Pancreas (tissue), 10 donors: Measurements from ENCODE around the gene NSDHL. TPM values are rescaled to one million over a fixed set of nuclear protein-coding genes. Genes with fewer than 3 reads are reported as not detected.

Source experiments
- ATAC-seq, 4 donors: fragments of 200-7000 bp; cut with Tn5 transposase; one replicate each; pipeline versions ENCODE4 v1.8.0 to v1.9.1; 2020; ENCODE audit warnings: mild to moderate bottlenecking in 4 of 4, moderate library complexity in 4 of 4
- DNase-seq, 6 donors: peaks; one replicate each; pipeline ENCODE4 v3.0.0-alpha.2; 2020
- FAIRE-seq: peaks from 2 replicates; lab custom pipeline; 2012; peaks lifted over from hg19 to GRCh38; lab: Jason Lieb, UNC
- H3K27ac ChIP-seq, 4 donors: fragments of 200-600 bp; sonication (generic); 1 replicate in 3 of 4; 2 replicates in 1 of 4; pipeline versions ENCODE4 v1.5.0 to v1.8.0; 2020
- H3K27me3 ChIP-seq, 4 donors: fragments of 200-600 bp; one replicate each; pipeline ENCODE4 v1.8.0; 2021
- H3K36me3 ChIP-seq, 3 donors: fragments of 200-600 bp; sonication (generic) in 1 of 3; one replicate each; pipeline versions ENCODE4 v1.5.0 to v1.8.0; 2020 to 2021
- H3K4me1 ChIP-seq, 3 donors: fragments of 200-600 bp; one replicate each; pipeline ENCODE4 v1.8.0; 2021
- H3K4me3 ChIP-seq, 4 donors: fragments of 200-600 bp; sonication (generic) in 2 of 4; one replicate each; pipeline versions ENCODE4 v1.5.0 to v1.8.0; 2020 to 2021
- H3K9me3 ChIP-seq, 4 donors: fragments of 200-600 bp; one replicate each; pipeline ENCODE4 v1.8.0; 2021
- WGBS, 2 donors: extraction: QIAGEN DNeasy Blood & Tissue Kit; methylation state at CpG; one replicate each; pipeline ENCODE4 v1.1.7; 2013; 5-methylcytosine and 5-hydroxymethylcytosine counted together
- intact Hi-C, 3 donors: fragments of 100-400 bp; cut with DNase I; formaldehyde crosslinking; loops; one replicate each; pipeline versions ENCODE4 v1.11.1 to v1.14.2; 2022
- polyA plus RNA-seq, 2 donors: library from polyadenylated mRNA; stranded (reverse); fragments of 200-250 nt; gene quantifications; one replicate each; pipeline ENCODE4 v1.2.3, GENCODE V29; 2013
- total RNA-seq, 6 donors: library from RNA; stranded (reverse); fragmentation: NEBNext Ultra II Directional in 4 of 6; extraction: Animal tissue kit (Norgen Biotek cat#: 25700) in 4 of 6; gene quantifications; one replicate each; pipeline versions ENCODE4 v1.2.1 to v1.2.4, GENCODE V29; 2021 to 2023
- TF ChIP-seq, protein P1 (sequence below), 4 donors: fragments of 200-600 bp; sonication (generic) in 3 of 4; IDR thresholded peaks; one replicate each; pipeline versions ENCODE4 v1.5.0 to v1.8.0; 2021; ENCODE audit warnings: antibody characterized with exemption in 4 of 4
- donor health status: healthy with polysubstance abuse.
- donor health status: DM: no; HTN: no; CAD: no; lungs with moderate emphysema.
- donor health status: DM: no; HTN: no; CAD: no.
- donor health status: control.
- donor health status: control.
- donor health status: Bipolar disorder and iron deficiency.
- donor health status: DM: yes; HTN: yes; CAD: no.
- donor health status: DM: no; HTN: no; CAD: no.
- donor health status: DM: no; HTN: no; CAD: no.
- donor health status: DM: yes; HTN: yes; CAD: no.

NSDHL gene
- total and polyA plus RNA-seq, 8 donors, result 4.6 to 8.3 (median 6.4) TPM

DNA sequence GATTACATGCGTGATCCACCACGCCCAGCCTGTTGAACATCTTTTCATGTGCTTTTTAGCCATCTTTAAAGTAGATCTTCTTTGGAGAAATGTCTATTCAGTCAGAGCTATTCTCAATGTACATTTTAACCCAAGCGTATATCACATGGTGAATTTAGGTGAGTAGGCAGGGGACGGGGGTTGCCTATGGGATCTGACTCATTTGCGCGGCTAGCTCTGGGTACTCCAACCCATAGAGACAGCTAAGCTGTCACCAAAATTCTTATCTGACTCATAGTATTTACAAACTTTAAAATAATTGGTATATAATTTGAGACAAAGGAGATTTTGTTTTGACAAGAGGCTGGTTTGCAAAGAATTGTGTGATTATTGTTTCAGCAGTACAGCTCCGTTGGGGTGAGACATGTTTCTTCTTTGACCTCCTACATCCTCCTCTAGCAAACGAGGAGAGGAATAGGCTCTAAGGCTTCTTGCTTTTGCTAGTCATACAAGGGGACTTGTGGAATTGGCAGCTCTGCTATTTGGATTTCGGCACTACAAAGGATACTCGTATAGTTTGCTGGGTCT is 12.0 kb downstream of the NSDHL start:
- intact Hi-C loops, result no loop called here
- Histone ChIP-seq H3K36me3 (no peaks in the 10 kb centered on the region), H3K27me3 (no peaks in the 10 kb centered on the region), H3K4me3 (no peak overlapping the region), H3K4me1 (no peaks in the 10 kb centered on the region), H3K27ac (no peak overlapping the region), H3K9me3 (no peaks in the 10 kb centered on the region)
- ATAC-seq (no peak), FAIRE-seq (no peak), DNase-seq (no peak)
- WGBS, 2 donors, result 87 to 95% methylated on average over 10 of the region's 10 CpGs
- TF ChIP-seq, protein P1, sequence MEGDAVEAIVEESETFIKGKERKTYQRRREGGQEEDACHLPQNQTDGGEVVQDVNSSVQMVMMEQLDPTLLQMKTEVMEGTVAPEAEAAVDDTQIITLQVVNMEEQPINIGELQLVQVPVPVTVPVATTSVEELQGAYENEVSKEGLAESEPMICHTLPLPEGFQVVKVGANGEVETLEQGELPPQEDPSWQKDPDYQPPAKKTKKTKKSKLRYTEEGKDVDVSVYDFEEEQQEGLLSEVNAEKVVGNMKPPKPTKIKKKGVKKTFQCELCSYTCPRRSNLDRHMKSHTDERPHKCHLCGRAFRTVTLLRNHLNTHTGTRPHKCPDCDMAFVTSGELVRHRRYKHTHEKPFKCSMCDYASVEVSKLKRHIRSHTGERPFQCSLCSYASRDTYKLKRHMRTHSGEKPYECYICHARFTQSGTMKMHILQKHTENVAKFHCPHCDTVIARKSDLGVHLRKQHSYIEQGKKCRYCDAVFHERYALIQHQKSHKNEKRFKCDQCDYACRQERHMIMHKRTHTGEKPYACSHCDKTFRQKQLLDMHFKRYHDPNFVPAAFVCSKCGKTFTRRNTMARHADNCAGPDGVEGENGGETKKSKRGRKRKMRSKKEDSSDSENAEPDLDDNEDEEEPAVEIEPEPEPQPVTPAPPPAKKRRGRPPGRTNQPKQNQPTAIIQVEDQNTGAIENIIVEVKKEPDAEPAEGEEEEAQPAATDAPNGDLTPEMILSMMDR (IDR thresholded peaks at IDR 0.05), result no peak

DNA sequence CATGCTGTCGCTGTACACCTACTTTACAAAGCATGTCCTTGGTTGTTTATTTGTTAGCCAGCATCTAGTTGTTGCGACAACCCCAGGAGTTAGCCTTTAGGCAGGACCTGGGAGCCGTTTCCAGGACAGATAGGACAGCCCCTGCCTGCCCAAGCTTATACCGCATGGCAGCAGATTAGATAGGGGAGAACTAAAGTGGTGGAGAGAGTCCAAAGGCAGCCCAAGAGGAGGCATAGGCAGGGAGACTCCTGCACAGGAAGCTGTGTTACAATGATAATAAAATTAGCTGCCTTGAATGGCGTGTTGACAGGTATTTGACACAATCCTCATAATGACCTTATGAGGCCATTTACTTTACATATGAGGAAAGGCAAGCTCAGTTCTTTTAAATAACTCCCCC is 13.0 kb downstream of the NSDHL start:
- no peaks in the 10 kb centered on the region for H3K9me3 ChIP-seq
- FAIRE-seq (no peak), ATAC-seq (no peak), DNase-seq (no peak)
- H3K27me3 ChIP-seq, result no peaks in the 10 kb centered on the region
- no peaks in the 10 kb centered on the region for H3K4me1 ChIP-seq
- WGBS, 2 donors, result 71 to 78% methylated on average over 5 of the region's 5 CpGs
- no peaks in the 10 kb centered on the region for H3K36me3 ChIP-seq
- intact Hi-C loops, result no loop called here
- H3K27ac ChIP-seq, result no peak overlapping the region
- TF ChIP-seq, protein P1 (IDR thresholded peaks at IDR 0.05), result no peak
- no peak overlapping the region for H3K4me3 ChIP-seq

DNA sequence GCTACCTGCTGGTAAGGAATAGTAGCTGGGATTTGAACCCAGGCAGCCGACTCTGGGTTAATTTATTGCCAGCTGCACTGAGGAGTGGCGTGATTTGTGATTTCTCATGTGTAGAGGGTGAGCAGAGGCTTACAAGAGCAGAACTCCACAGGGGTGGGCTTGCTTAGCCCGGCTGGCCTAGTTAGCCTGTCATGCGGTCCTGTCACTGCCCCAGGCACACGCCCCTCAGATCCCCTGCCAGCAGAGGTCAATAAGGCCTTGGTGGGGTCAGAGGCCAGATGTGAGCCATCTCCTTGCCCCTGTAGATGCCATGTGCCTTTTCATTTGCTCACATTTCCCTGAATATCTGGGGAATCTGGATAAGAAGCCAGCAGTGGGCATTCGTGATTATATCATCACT is 13.4 kb downstream of the NSDHL start:
- TF ChIP-seq, protein P1 (IDR thresholded peaks at IDR 0.05), result no peak
- Histone ChIP-seq H3K9me3 (no peaks in the 10 kb centered on the region), H3K27me3 (no peaks in the 10 kb centered on the region), H3K4me1 (no peaks in the 10 kb centered on the region), H3K36me3 (no peaks in the 10 kb centered on the region), H3K27ac (no peak overlapping the region), H3K4me3 (no peak overlapping the region)
- intact Hi-C loops, result no loop called here
- FAIRE-seq (no peak), ATAC-seq (no peak), DNase-seq (no peak)
- WGBS, 2 donors, result 75 to 90% methylated on average over 6 of the region's 6 CpGs

DNA sequence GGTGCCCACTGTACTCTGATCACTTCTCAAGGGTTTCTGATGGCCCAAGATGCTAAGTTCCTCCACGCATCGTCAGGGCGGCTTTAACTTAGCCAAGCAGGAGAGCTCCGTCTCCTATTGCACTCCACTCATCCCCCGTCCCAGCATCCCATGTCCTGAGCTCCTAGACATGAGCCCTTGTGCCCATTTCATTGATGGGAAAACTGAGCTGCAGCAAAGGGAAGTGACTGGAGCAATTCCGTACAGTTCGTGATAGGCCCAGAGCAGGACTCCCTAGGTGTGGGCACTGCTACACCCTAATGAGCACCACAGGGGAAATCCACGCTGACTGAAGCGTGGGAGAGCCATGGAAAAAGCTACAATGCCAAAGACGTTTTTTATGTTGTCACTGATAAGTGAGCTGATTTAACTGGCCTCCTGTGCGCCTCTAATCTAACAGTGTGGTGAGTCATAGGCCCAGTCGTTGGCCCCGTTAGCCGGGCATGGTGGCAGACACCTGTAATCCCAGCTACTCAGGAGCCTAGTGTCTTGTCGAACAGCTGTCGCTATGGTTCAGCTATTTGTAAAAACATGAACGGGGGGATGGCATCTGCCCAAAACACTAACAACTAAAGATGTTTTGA is 14.9 kb downstream of the NSDHL start:
- no peak overlapping the region for H3K27ac ChIP-seq

More for the DNA sequence above, 14.9 kb downstream of the NSDHL start:
- no peaks in the 10 kb centered on the region for H3K36me3 ChIP-seq
- H3K27me3 ChIP-seq, result no peaks in the 10 kb centered on the region
- intact Hi-C loops, result no loop called here
- ATAC-seq, result no peak
- TF ChIP-seq, protein P1 (IDR thresholded peaks at IDR 0.05), result no peak
- H3K4me1 ChIP-seq, result no peaks in the 10 kb centered on the region
- no peaks in the 10 kb centered on the region for H3K9me3 ChIP-seq
- H3K4me3 ChIP-seq, result no peak overlapping the region
- DNase-seq, result no peak
- WGBS, 2 donors, result 85 to 87% methylated on average over 17 of the region's 17 CpGs
- no peak for FAIRE-seq
